Neural crest cell (in vitro differentiated cells): ENCODE data around the gene LPP. TPM values are rescaled to one million over a fixed set of nuclear protein-coding genes. Genes with fewer than 3 reads are reported as not detected.

Experiments used
- DNase-seq: peaks from one replicate; pipeline ENCODE4 v3.0.0; 2021; ENCODE audit warnings: low read depth, mixed read lengths, low spot score
- H3K27ac Mint-ChIP-seq: one replicate; pipeline ENCODE4 v1.8.0; 2021; ENCODE audit warnings: mild to moderate bottlenecking, mixed read lengths; ENCODE audit not compliant: unreplicated experiment
- H3K27me3 Mint-ChIP-seq: 2 replicates; pipeline ENCODE4 v1.8.0; 2021; ENCODE audit warnings: low read depth, mild to moderate bottlenecking, mixed read lengths
- H3K36me3 Mint-ChIP-seq: 2 replicates; pipeline ENCODE4 v1.8.0; 2021; ENCODE audit warnings: low read depth, mild to moderate bottlenecking, mixed read lengths
- H3K4me1 Mint-ChIP-seq: 2 replicates; pipeline ENCODE4 v1.8.0; 2021; ENCODE audit warnings: mixed read lengths
- H3K4me3 Mint-ChIP-seq: one replicate; pipeline ENCODE4 v1.8.0; 2021; ENCODE audit warnings: mild to moderate bottlenecking, mixed read lengths
- H3K9me3 Mint-ChIP-seq: 2 replicates; pipeline ENCODE4 v1.8.0; 2021; ENCODE audit warnings: mixed read lengths
- total RNA-seq: library from RNA; stranded (reverse); gene quantifications from 2 replicates; pipeline ENCODE4 v1.2.1, GENCODE V29; 2021
- TF ChIP-seq, protein P1 (sequence below): fragments of 200-600 bp; sonication (generic); conservative IDR thresholded peaks from 2 replicates; pipeline ENCODE4 v1.5.0; 2021; ENCODE audit warnings: antibody characterized with exemption, mild to moderate bottlenecking

LPP gene
- total RNA-seq, 1 donor from 2014 or later = 38.7 TPM

- TF ChIP-seq, protein P1, sequence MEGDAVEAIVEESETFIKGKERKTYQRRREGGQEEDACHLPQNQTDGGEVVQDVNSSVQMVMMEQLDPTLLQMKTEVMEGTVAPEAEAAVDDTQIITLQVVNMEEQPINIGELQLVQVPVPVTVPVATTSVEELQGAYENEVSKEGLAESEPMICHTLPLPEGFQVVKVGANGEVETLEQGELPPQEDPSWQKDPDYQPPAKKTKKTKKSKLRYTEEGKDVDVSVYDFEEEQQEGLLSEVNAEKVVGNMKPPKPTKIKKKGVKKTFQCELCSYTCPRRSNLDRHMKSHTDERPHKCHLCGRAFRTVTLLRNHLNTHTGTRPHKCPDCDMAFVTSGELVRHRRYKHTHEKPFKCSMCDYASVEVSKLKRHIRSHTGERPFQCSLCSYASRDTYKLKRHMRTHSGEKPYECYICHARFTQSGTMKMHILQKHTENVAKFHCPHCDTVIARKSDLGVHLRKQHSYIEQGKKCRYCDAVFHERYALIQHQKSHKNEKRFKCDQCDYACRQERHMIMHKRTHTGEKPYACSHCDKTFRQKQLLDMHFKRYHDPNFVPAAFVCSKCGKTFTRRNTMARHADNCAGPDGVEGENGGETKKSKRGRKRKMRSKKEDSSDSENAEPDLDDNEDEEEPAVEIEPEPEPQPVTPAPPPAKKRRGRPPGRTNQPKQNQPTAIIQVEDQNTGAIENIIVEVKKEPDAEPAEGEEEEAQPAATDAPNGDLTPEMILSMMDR = no peak
- no peak overlapping the region for H3K27ac Mint-ChIP-seq
- H3K4me3 Mint-ChIP-seq = no peak overlapping the region
- no peak for DNase-seq
- H3K9me3 Mint-ChIP-seq = peaks cover 2% of the 10 kb centered on the region
- H3K27me3 Mint-ChIP-seq = no peaks in the 10 kb centered on the region
- H3K36me3 Mint-ChIP-seq = no peaks in the 10 kb centered on the region
- peaks cover 15% of the 10 kb centered on the region for H3K4me1 Mint-ChIP-seq
These were observed 745.9 kb downstream of the LPP start for GRCh38 chr3:188899881-188900280.

- TF ChIP-seq, protein P1 = no peak
- no peak for DNase-seq
- Mint-ChIP-seq H3K36me3 (no peaks in the 10 kb centered on the region), H3K27ac (no peak overlapping the region), H3K27me3 (no peaks in the 10 kb centered on the region), H3K9me3 (peaks cover 2% of the 10 kb centered on the region), H3K4me1 (peaks cover 15% of the 10 kb centered on the region), H3K4me3 (no peak overlapping the region)
These were observed 746.5 kb downstream of the LPP start for GRCh38 chr3:188900421-188900951.

GRCh38 chr3:188901126-188901525, 747.2 kb downstream of the LPP start:
- H3K27ac Mint-ChIP-seq = no peak overlapping the region
- H3K27me3 Mint-ChIP-seq = no peaks in the 10 kb centered on the region
- H3K4me3 Mint-ChIP-seq = no peak overlapping the region
- TF ChIP-seq, protein P1 = no peak
- H3K9me3 Mint-ChIP-seq = peaks cover 2% of the 10 kb centered on the region
- H3K36me3 Mint-ChIP-seq = no peaks in the 10 kb centered on the region
- DNase-seq = no peak
- H3K4me1 Mint-ChIP-seq = peaks cover 15% of the 10 kb centered on the region

DNA sequence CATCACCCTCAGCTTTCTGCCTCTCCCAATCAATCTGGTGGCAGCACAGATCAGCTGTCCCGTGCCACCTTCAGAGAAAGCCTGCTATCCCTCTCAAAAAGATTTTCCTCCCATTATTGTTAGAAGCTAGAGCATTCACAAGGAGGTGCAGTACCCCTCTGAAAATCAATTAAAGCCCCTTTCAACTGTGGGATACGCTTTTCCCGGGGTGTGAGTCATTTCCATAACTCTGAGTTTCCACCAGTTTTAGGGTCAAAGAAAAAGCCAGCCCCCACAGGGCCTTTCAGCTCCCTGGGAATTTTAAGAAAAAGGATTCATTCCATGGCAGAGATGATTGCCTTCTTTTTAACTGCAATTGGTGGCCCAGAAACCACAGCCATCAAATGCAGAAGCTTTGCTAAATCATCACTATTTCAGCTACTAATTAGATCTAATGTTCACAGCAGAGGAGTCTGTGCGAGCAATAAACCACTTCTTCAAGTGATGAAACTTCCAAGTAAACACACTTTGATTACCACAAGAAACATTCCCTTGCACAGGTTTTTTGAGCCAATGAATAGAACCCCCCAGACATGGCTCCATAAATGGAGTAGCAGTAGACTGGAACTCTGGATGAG, 747.8 kb downstream of the LPP start:
- Mint-ChIP-seq H3K4me3 (no peak overlapping the region), H3K36me3 (no peaks in the 10 kb centered on the region), H3K4me1 (peaks cover 15% of the 10 kb centered on the region), H3K27me3 (no peaks in the 10 kb centered on the region), H3K9me3 (peaks cover 2% of the 10 kb centered on the region), H3K27ac (no peak overlapping the region)
- no peak for DNase-seq
- TF ChIP-seq, protein P1 = no peak

GRCh38 chr3:188904670-188905069, 750.7 kb downstream of the LPP start:
- DNase-seq = no peak
- Mint-ChIP-seq H3K9me3 (peaks cover 2% of the 10 kb centered on the region), H3K4me1 (peaks cover 15% of the 10 kb centered on the region), H3K27me3 (no peaks in the 10 kb centered on the region), H3K36me3 (no peaks in the 10 kb centered on the region), H3K4me3 (no peak overlapping the region), H3K27ac (no peak overlapping the region)
- TF ChIP-seq, protein P1 = no peak
